GM19324 (cell line): ENCODE measurements around the gene ADAMTS17.

Experiments used
- ATAC-seq: cut with Tn5 transposase; IDR thresholded peaks from one replicate; pipeline ENCODE4 v1.9.1; 2021; ENCODE audit warnings: mild to moderate bottlenecking, moderate library complexity; ENCODE audit not compliant: unreplicated experiment, low FRiP score

ADAMTS17 gene

GRCh38 chr15:100310513-100311153, 31.1 kb downstream of the ADAMTS17 start:
- no peak for ATAC-seq

- no peak for ATAC-seq
These were observed 31.8 kb downstream of the ADAMTS17 start for GRCh38 chr15:100310041-100310405.

- no peak for ATAC-seq
These were observed 32.4 kb downstream of the ADAMTS17 start for GRCh38 chr15:100309109-100310040.

GRCh38 chr15:100308608-100309007, 33.2 kb downstream of the ADAMTS17 start:
- ATAC-seq: no peak

- no peak for ATAC-seq
These were observed 33.6 kb downstream of the ADAMTS17 start for GRCh38 chr15:100308213-100308600.

- no peak for ATAC-seq
These were observed 34.2 kb downstream of the ADAMTS17 start for GRCh38 chr15:100307241-100308212.

GRCh38 chr15:100306098-100306497, 35.7 kb downstream of the ADAMTS17 start:
- no peak for ATAC-seq

GRCh38 chr15:100301910-100302431, 39.8 kb downstream of the ADAMTS17 start:
- ATAC-seq: no peak

- no peak for ATAC-seq
These were observed 43.5 kb downstream of the ADAMTS17 start for GRCh38 chr15:100298257-100298656.

GRCh38 chr15:100297812-100298211, 44.0 kb downstream of the ADAMTS17 start:
- no peak for ATAC-seq

- no peak for ATAC-seq
These were observed 45.7 kb downstream of the ADAMTS17 start for GRCh38 chr15:100295939-100296565.

GRCh38 chr15:100292010-100292409, 49.8 kb downstream of the ADAMTS17 start:
- no peak for ATAC-seq

- ATAC-seq: no peak
These were observed 50.7 kb downstream of the ADAMTS17 start for GRCh38 chr15:100291106-100291505.

GRCh38 chr15:100285641-100286295, 56.0 kb downstream of the ADAMTS17 start:
- no peak for ATAC-seq

- no peak for ATAC-seq
These were observed 57.1 kb downstream of the ADAMTS17 start for GRCh38 chr15:100284701-100285100.

GRCh38 chr15:100284191-100284590, 57.6 kb downstream of the ADAMTS17 start:
- no peak for ATAC-seq

GRCh38 chr15:100281096-100281917, 60.5 kb downstream of the ADAMTS17 start:
- ATAC-seq: no peak

- no peak for ATAC-seq
These were observed 61.9 kb downstream of the ADAMTS17 start for GRCh38 chr15:100279849-100280248.

GRCh38 chr15:100279446-100279845, 62.3 kb downstream of the ADAMTS17 start:
- ATAC-seq: no peak
